HUES64 (cell line): ENCODE data around the gene SIK2.
A peak's percentile ranks its signal among the peaks of the same experiment; 100 is the strongest.

Experiments
- H3K27ac ChIP-seq: 2 replicates; pipeline ENCODE4 v1.7.0; 2013; ENCODE audit warnings: low read depth, low read length, inconsistent platforms
- H3K27me3 ChIP-seq: 2 replicates; pipeline ENCODE4 v1.6.1; 2013; ENCODE audit warnings: mild to moderate bottlenecking, low read length; ENCODE audit not compliant: insufficient read depth
- H3K36me3 ChIP-seq: 2 replicates; pipeline ENCODE4 v1.6.1; 2013; ENCODE audit warnings: mild to moderate bottlenecking, low read length; ENCODE audit not compliant: insufficient read depth
- H3K4me1 ChIP-seq: 2 replicates; pipeline ENCODE4 v1.6.1; 2013; ENCODE audit warnings: mild to moderate bottlenecking, low read length, moderate library complexity; ENCODE audit not compliant: insufficient read depth
- H3K4me3 ChIP-seq: 2 replicates; pipeline ENCODE4 v1.5.1; 2013; ENCODE audit warnings: mild to moderate bottlenecking, low read length, moderate library complexity
- H3K9ac ChIP-seq: 2 replicates; pipeline ENCODE4 v1.6.1; 2013; ENCODE audit warnings: mild to moderate bottlenecking, low read depth, low read length
- H3K9me3 ChIP-seq: 2 replicates; pipeline ENCODE4 v1.6.1; 2013; ENCODE audit warnings: low read depth, low read length; ENCODE audit not compliant: insufficient read depth
- WGBS: fragments of 150-250, 120-280 bp; methylation state at CpG from one replicate; pipeline ENCODE4 v1.1.7; 2013; ENCODE audit warnings: missing lambda C conversion rate; 5-methylcytosine and 5-hydroxymethylcytosine counted together

The SIK2 gene

GRCh38 chr11:111741751-111742150 lies 139.5 kb downstream of the SIK2 start:
- Histone ChIP-seq H3K27me3 (no peaks in the 10 kb centered on the region), H3K9me3 (no peaks in the 10 kb centered on the region), H3K4me1 (peaks cover 19% of the 10 kb centered on the region; the same call in 1 of the 2 replicates), H3K27ac (no peak overlapping the region), H3K9ac (no peak overlapping the region), H3K36me3 (peaks cover 80% of the 10 kb centered on the region), H3K4me3 (no peak overlapping the region)
- 87% methylated on average over 2 of the region's 2 CpGs for WGBS

- Histone ChIP-seq H3K4me1 (peaks cover 11% of the 10 kb centered on the region; the same call in 1 of the 2 replicates), H3K9me3 (no peaks in the 10 kb centered on the region), H3K27me3 (no peaks in the 10 kb centered on the region), H3K4me3 (no peak overlapping the region), H3K9ac (no peak overlapping the region), H3K36me3 (peaks cover 94% of the 10 kb centered on the region), H3K27ac (no peak overlapping the region)
- WGBS = 93% methylated on average over 2 of the region's 2 CpGs
These were observed 141.5 kb downstream of the SIK2 start for GRCh38 chr11:111743700-111744099.

- no peak overlapping the region for H3K27ac ChIP-seq
- no peak overlapping the region for H3K4me3 ChIP-seq
- H3K9me3 ChIP-seq = no peaks in the 10 kb centered on the region
- peaks cover 97% of the 10 kb centered on the region for H3K36me3 ChIP-seq
- H3K4me1 ChIP-seq = no peaks in the 10 kb centered on the region
- 98% methylated on average over 6 of the region's 6 CpGs for WGBS
- H3K27me3 ChIP-seq = no peaks in the 10 kb centered on the region
- H3K9ac ChIP-seq = no peak overlapping the region
These were observed 143.7 kb downstream of the SIK2 start for GRCh38 chr11:111745719-111746504.

GRCh38 chr11:111748035-111748804 lies 146.0 kb downstream of the SIK2 start:
- Histone ChIP-seq H3K9ac (no peak overlapping the region), H3K9me3 (no peaks in the 10 kb centered on the region), H3K4me1 (no peaks in the 10 kb centered on the region), H3K27ac (no peak overlapping the region), H3K27me3 (no peaks in the 10 kb centered on the region), H3K36me3 (peaks cover 96% of the 10 kb centered on the region), H3K4me3 (no peak overlapping the region)
- WGBS = 87% methylated on average over 7 of the region's 7 CpGs

GRCh38 chr11:111749646-111750045 lies 147.4 kb downstream of the SIK2 start:
- Histone ChIP-seq H3K36me3 (peaks cover 96% of the 10 kb centered on the region), H3K4me1 (no peaks in the 10 kb centered on the region), H3K9ac (no peak overlapping the region), H3K27me3 (no peaks in the 10 kb centered on the region), H3K9me3 (no peaks in the 10 kb centered on the region), H3K4me3 (no peak overlapping the region), H3K27ac (no peak overlapping the region)

GRCh38 chr11:111756097-111756496 lies 153.8 kb downstream of the SIK2 start:
- H3K9me3 ChIP-seq = no peaks in the 10 kb centered on the region
- H3K36me3 ChIP-seq = peaks cover 92% of the 10 kb centered on the region
- WGBS = 93% methylated on average over 6 of the region's 6 CpGs
- no peaks in the 10 kb centered on the region for H3K27me3 ChIP-seq
- H3K4me3 ChIP-seq = no peak overlapping the region
- H3K9ac ChIP-seq = no peak overlapping the region
- H3K4me1 ChIP-seq = no peaks in the 10 kb centered on the region
- no peak overlapping the region for H3K27ac ChIP-seq

- Histone ChIP-seq H3K4me1 (peaks cover under 1% of the 10 kb centered on the region; the same call in 1 of the 2 replicates), H3K27ac (no peak overlapping the region), H3K4me3 (no peak overlapping the region), H3K9ac (no peak overlapping the region), H3K36me3 (peaks cover 93% of the 10 kb centered on the region), H3K27me3 (no peaks in the 10 kb centered on the region), H3K9me3 (no peaks in the 10 kb centered on the region)
These were observed 157.1 kb downstream of the SIK2 start for GRCh38 chr11:111759376-111759775.

- Histone ChIP-seq H3K9ac (no peak overlapping the region), H3K9me3 (no peaks in the 10 kb centered on the region), H3K4me3 (no peak overlapping the region), H3K4me1 (peaks cover 6% of the 10 kb centered on the region), H3K36me3 (peaks cover 92% of the 10 kb centered on the region), H3K27ac (no peak overlapping the region), H3K27me3 (no peaks in the 10 kb centered on the region)
- WGBS = 89% methylated on average over 5 of the region's 5 CpGs
These were observed 157.6 kb downstream of the SIK2 start for GRCh38 chr11:111759778-111760407.

- peaks cover 9% of the 10 kb centered on the region for H3K4me1 ChIP-seq
- no peak overlapping the region for H3K27ac ChIP-seq
- peaks cover 86% of the 10 kb centered on the region for H3K36me3 ChIP-seq
- WGBS = 95% methylated on average over 4 of the region's 4 CpGs
- no peak overlapping the region for H3K4me3 ChIP-seq
- no peaks in the 10 kb centered on the region for H3K27me3 ChIP-seq
- H3K9ac ChIP-seq = no peak overlapping the region
- no peaks in the 10 kb centered on the region for H3K9me3 ChIP-seq
These were observed 158.8 kb downstream of the SIK2 start for GRCh38 chr11:111761036-111761435.

- WGBS = 96% methylated on average over 5 of the region's 5 CpGs
These were observed 160.3 kb downstream of the SIK2 start for GRCh38 chr11:111762526-111762925.

More at GRCh38 chr11:111762526-111762925, 160.3 kb downstream of the SIK2 start:
- Histone ChIP-seq H3K27ac (peak overlapping the region; percentile 57; the same call in 1 of the 2 replicates), H3K4me3 (no peak overlapping the region), H3K36me3 (peaks cover 73% of the 10 kb centered on the region), H3K4me1 (peaks cover 16% of the 10 kb centered on the region), H3K9ac (no peak overlapping the region), H3K27me3 (no peaks in the 10 kb centered on the region), H3K9me3 (no peaks in the 10 kb centered on the region)
